Activated CD4-positive, alpha-beta memory T cell treated with anti-CD3 and anti-CD28 coated beads for 36 hours (primary cell): ENCODE data around the gene AP1B1. TPM values are rescaled to one million over a fixed set of nuclear protein-coding genes. Genes with fewer than 3 reads are reported as not detected.
A peak's percentile ranks its signal among the peaks of the same experiment; 100 is the strongest.

Experiments
- CTCF ChIA-PET: fragments of 350-600 bp; sonication (Branson Sonifier 250); formaldehyde crosslinking; loops from one replicate; lab custom pipeline; 2021; ENCODE audit warnings: antibody characterized with exemption, inconsistent platforms; lab: Charles Lee
- POLR2A ChIA-PET: fragments of 350-600 bp; sonication (Branson Sonifier 250); formaldehyde crosslinking; loops from one replicate; lab custom pipeline; 2021; ENCODE audit warnings: antibody characterized with exemption; lab: Charles Lee
- DNase-seq: peaks from one replicate; pipeline ENCODE4 v3.0.0-alpha.2; 2020
- H3K27ac Mint-ChIP-seq: one replicate; pipeline ENCODE4 v1.8.0; 2021; ENCODE audit warnings: mixed read lengths
- H3K27me3 Mint-ChIP-seq: one replicate; pipeline ENCODE4 v1.8.0; 2021; ENCODE audit warnings: mixed read lengths
- H3K36me3 Mint-ChIP-seq: one replicate; pipeline ENCODE4 v1.8.0; 2021; ENCODE audit warnings: mixed read lengths
- H3K4me1 Mint-ChIP-seq: one replicate; pipeline ENCODE4 v1.8.0; 2021; ENCODE audit warnings: low read depth, mixed read lengths
- H3K4me3 Mint-ChIP-seq: one replicate; pipeline ENCODE4 v1.8.0; 2021; ENCODE audit warnings: mild to moderate bottlenecking, mixed read lengths
- H3K9me3 Mint-ChIP-seq: one replicate; pipeline ENCODE4 v1.8.0; 2021; ENCODE audit warnings: mixed read lengths
- intact Hi-C: fragments of 100-400 bp; cut with micrococcal nuclease; formaldehyde crosslinking; loops from one replicate; pipeline ENCODE4 v1.15.1; 2023
- total RNA-seq, 2 experiments: library from RNA; stranded (reverse); gene quantifications; one replicate each; pipeline ENCODE4 v1.2.3, GENCODE V29; 2021

AP1B1 gene
- total RNA-seq, 2 experiments from 2014 or later = 59.9 to 65.2 TPM

- DNase-seq = no peak
- Mint-ChIP-seq H3K27ac (no peak overlapping the region), H3K4me3 (no peak overlapping the region), H3K4me1 (no peaks in the 10 kb centered on the region), H3K9me3 (no peaks in the 10 kb centered on the region), H3K27me3 (no peaks in the 10 kb centered on the region), H3K36me3 (peaks cover 6% of the 10 kb centered on the region)
- ChIA-PET CTCF (interaction anchor here (1.1 kb wide), 1 partner anchor 13 kb away, joined by 3 read pairs; no protein-coding TSS in a partner anchor), POLR2A (no interaction called here)
- intact Hi-C loops = no loop called here
These were observed 61.9 kb downstream of the AP1B1 start for GRCh38 chr22:29326481-29326880.

- DNase-seq = no peak
- POLR2A ChIA-PET = no interaction called here
- Mint-ChIP-seq H3K27ac (no peak overlapping the region), H3K4me3 (no peak overlapping the region), H3K27me3 (no peaks in the 10 kb centered on the region), H3K36me3 (peaks cover 6% of the 10 kb centered on the region), H3K4me1 (no peaks in the 10 kb centered on the region), H3K9me3 (no peaks in the 10 kb centered on the region)
- intact Hi-C loops = no loop called here
- CTCF ChIA-PET = interaction anchor here (1.1 kb wide), 1 partner anchor 13 kb away, joined by 3 read pairs; no protein-coding TSS in a partner anchor
These were observed 62.5 kb downstream of the AP1B1 start for GRCh38 chr22:29325785-29326315.

DNA sequence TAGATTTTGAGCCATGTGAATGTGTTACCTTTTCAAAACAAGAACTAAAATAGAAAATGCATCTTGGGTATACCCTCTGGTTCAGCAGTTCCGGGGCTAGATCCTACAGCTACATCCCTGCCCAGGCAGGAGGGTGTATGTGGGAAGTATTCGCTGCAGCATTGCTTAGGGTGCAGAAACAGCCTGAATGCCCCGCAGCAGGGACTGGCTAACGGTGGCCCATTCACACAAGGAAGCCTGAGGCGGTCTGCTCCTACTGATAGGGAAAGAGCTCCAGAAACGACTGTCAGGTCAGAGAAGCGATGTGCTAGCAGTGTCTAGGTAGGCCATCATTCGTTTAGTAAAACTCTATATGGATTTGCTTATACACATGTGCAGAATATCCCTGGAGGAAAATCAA, 63.0 kb downstream of the AP1B1 start:
- no peak for DNase-seq
- H3K27me3 Mint-ChIP-seq = no peaks in the 10 kb centered on the region
- H3K9me3 Mint-ChIP-seq = no peaks in the 10 kb centered on the region
- intact Hi-C loops = no loop called here
- ChIA-PET CTCF (interaction anchor here (1.1 kb wide), 1 partner anchor 12 kb away, joined by 3 read pairs; no protein-coding TSS in a partner anchor), POLR2A (no interaction called here)
- no peaks in the 10 kb centered on the region for H3K4me1 Mint-ChIP-seq
- H3K4me3 Mint-ChIP-seq = no peak overlapping the region
- H3K36me3 Mint-ChIP-seq = peaks cover 6% of the 10 kb centered on the region
- H3K27ac Mint-ChIP-seq = no peak overlapping the region

DNA sequence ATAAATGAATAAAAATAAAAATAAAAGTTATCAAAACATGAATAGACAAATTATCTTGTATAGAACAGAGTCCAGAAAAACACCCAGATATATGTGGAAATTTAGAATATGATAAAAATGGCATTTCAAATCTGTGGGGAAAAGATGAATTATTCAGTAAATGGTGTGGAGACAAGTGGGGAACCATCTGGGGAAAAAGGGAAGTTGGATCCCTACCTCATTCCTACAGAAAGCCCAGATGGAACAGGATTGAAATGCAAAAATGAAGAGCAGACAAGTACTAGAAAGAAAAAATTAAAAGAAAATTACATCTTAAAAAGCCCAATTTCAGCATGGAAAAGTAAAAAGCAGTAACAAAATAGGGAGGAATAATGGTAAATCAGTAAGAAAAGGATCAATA, 64.7 kb downstream of the AP1B1 start:
- no peak for DNase-seq
- Mint-ChIP-seq H3K36me3 (peaks cover 3% of the 10 kb centered on the region), H3K9me3 (no peaks in the 10 kb centered on the region), H3K4me1 (no peaks in the 10 kb centered on the region), H3K4me3 (no peak overlapping the region), H3K27me3 (no peaks in the 10 kb centered on the region), H3K27ac (no peak overlapping the region)
- intact Hi-C loops = no loop called here
- POLR2A ChIA-PET = no interaction called here
- CTCF ChIA-PET = interaction anchor here (0.7 kb wide), 1 partner anchor 13 kb away, joined by 3 read pairs; no protein-coding TSS in a partner anchor

DNA sequence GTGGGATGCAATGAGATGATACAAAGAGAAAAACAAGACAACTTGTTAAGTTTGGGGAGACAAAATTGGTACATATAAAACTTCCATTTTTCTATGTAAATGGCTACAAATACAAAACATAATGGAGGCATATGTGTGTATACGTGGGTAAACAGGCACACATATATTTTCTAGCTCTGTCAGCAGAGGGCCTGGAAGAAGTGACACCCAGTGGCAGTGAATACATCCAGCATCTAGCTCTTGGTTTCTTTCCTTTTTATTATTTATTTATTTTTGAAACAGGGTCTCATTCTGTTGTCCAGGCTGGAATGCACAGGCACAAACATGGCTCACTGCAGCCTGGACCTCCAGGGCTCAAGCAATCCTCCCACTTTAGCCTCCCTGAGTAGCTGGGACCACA, 67.8 kb downstream of the AP1B1 start:
- Mint-ChIP-seq H3K4me3 (no peak overlapping the region), H3K36me3 (no peaks in the 10 kb centered on the region), H3K4me1 (no peaks in the 10 kb centered on the region), H3K27ac (no peak overlapping the region), H3K27me3 (peaks cover 10% of the 10 kb centered on the region), H3K9me3 (no peaks in the 10 kb centered on the region)
- intact Hi-C loops = no loop called here
- ChIA-PET POLR2A (no interaction called here), CTCF (no interaction called here)
- DNase-seq = no peak

DNA sequence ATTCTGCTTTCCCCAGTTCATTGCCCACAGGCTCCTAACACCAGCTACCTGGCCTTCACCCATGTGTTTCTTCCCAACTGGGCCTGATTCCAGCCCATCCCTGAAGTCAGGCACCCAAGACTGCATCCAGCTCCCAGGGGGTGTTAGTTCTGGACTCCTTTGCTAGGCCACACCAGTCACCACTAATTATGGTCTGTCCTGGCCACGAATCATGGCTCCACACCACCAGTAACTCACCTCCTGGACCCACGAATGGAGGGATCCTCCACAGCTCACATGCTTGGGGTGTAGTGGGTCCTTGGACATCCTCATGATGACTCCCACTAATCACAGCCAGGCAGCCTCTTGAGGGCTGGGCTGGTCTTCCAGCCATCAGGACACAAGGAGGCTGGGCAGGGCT, 69.3 kb downstream of the AP1B1 start:
- intact Hi-C loops = no loop called here
- ChIA-PET POLR2A (no interaction called here), CTCF (no interaction called here)
- H3K4me1 Mint-ChIP-seq = peaks cover 7% of the 10 kb centered on the region
- H3K4me3 Mint-ChIP-seq = no peak overlapping the region
- peaks cover 17% of the 10 kb centered on the region for H3K27me3 Mint-ChIP-seq
- DNase-seq = no peak
- no peaks in the 10 kb centered on the region for H3K36me3 Mint-ChIP-seq
- no peak overlapping the region for H3K27ac Mint-ChIP-seq
- H3K9me3 Mint-ChIP-seq = no peaks in the 10 kb centered on the region

- Mint-ChIP-seq H3K9me3 (no peaks in the 10 kb centered on the region), H3K4me3 (no peak overlapping the region), H3K36me3 (no peaks in the 10 kb centered on the region), H3K27ac (no peak overlapping the region), H3K27me3 (peaks cover 29% of the 10 kb centered on the region), H3K4me1 (peaks cover 16% of the 10 kb centered on the region)
- DNase-seq = no peak
- intact Hi-C loops = no loop called here
- POLR2A ChIA-PET = no interaction called here
- CTCF ChIA-PET = no interaction called here
These were observed 70.4 kb downstream of the AP1B1 start for GRCh38 chr22:29317827-29318454.

DNA sequence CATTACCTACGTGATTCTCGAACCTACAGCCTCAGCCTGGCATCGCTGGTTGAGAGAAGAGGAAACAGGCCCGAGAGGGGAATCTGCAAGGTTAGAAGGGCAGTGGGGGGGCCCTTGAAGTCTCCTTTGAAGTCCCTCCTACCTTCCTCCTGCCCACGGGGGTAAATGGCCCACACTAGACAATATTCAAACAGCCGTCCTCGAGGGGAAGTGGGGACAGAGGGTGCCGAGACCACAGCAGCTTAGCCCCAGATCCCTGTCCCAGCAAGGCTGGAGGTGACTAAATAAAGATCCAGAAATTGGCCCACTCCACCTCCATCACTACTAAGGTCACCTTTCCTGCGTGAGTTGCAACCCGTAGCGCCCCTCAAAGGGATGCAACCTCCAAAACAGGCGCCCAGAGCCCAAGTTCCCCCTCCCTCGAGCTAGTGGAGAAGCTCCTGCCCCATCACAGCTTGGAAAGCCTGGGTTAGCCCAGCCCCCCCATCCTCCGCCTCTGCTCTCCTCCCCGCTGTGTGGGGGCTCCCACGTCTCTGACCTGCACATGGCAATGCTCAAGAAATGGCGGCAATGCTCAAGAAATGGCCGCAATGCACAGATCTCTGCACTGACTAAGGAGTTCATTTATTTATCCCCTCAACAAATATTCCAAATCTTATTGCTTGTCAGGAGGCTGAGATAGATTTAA, 72.1 kb downstream of the AP1B1 start:
- H3K4me3 Mint-ChIP-seq = no peak overlapping the region
- no peaks in the 10 kb centered on the region for H3K36me3 Mint-ChIP-seq
- H3K27ac Mint-ChIP-seq = no peak overlapping the region
- DNase-seq = no peak
- ChIA-PET POLR2A (interaction anchor here (0.7 kb wide), 1 partner anchor 23 kb away, joined by 4 read pairs; no protein-coding TSS in a partner anchor), CTCF (no interaction called here)
- H3K27me3 Mint-ChIP-seq = peaks cover 37% of the 10 kb centered on the region
- H3K4me1 Mint-ChIP-seq = peaks cover 21% of the 10 kb centered on the region
- H3K9me3 Mint-ChIP-seq = no peaks in the 10 kb centered on the region
- intact Hi-C loops = no loop called here

DNA sequence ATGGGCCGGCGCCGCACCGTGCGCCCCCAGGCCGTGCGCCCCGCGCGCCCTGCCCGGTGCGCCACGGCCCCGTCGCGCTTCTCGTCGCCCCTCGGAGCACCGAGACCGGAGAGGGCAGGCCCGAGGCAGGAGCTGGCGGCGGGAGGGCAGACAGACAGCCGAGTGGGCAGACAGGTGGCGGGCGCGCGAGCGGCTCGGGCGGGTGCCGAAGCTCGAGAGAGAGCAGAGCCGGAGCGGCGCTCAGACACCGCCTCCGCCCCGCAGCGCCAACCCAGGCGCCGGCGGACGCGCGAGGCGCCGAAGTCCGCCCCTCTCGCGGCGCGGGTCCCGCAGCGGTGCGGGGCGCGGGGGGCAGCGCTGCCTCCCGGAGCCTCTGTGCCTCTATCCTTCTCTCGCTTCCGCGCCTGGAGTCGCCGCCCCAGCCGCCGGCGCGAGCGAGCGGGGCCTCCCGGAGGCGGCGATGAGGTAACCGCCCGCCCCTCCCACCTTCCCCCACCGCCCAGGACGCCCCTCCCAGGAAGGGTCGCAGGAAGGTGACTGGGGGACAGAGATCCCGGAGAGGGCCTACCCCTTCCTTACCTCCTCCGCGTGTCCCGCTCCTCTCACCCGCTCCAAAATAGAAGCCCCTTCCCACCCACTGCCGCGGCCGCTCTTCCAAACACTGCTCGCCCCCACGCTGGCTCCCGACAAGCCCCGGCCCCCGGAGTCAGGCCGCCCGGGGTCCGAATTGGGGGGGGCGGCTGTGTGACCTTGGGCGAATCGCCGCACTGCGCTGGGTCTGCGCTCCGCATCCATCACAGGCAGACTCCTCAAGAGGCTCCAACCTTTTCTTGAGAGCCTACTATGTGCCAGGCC, 72.9 kb downstream of the AP1B1 start, which contains the start of gene RASL10A:
Gene RASL10A (minus strand): TSS at position 412 of the 855 bp plus-strand sequence. CDS start 451 bp downstream, outside the sequence.
- ChIA-PET CTCF (interaction anchor here (0.6 kb wide), 1 partner anchor 11 kb away, joined by 3 read pairs; no protein-coding TSS in a partner anchor), POLR2A (no interaction called here)
- Mint-ChIP-seq H3K36me3 (no peaks in the 10 kb centered on the region), H3K27me3 (peaks cover 39% of the 10 kb centered on the region), H3K9me3 (no peaks in the 10 kb centered on the region), H3K27ac (no peak within 1 kb of the TSS), H3K4me1 (peaks cover 26% of the 10 kb centered on the region), H3K4me3 (peak within 1 kb of the TSS; percentile 1)
- DNase-seq = no peak
- intact Hi-C loops = no loop called here

GRCh38 chr22:29314537-29315285, 73.7 kb downstream of the AP1B1 start:
- Mint-ChIP-seq H3K4me3 (peak overlapping the region; percentile 1), H3K4me1 (peaks cover 26% of the 10 kb centered on the region), H3K9me3 (no peaks in the 10 kb centered on the region), H3K36me3 (no peaks in the 10 kb centered on the region), H3K27ac (no peak overlapping the region), H3K27me3 (peaks cover 39% of the 10 kb centered on the region)
- ChIA-PET POLR2A (interaction anchor here (1.4 kb wide), 1 partner anchor 45 kb away, joined by 3 read pairs; no protein-coding TSS in a partner anchor), CTCF (no interaction called here)
- intact Hi-C loops = no loop called here
- no peak for DNase-seq
